ENCODE results near the gene SMG6. TPM values are rescaled to one million over a fixed set of nuclear protein-coding genes. Genes with fewer than 3 reads are reported as not detected.

SMG6 gene
- total and polyA plus RNA-seq, 2 donors (not counting 3 experiments of a cell fraction or from before 2014, with no cell fraction given) = 40.1 to 42.2 TPM

DNA sequence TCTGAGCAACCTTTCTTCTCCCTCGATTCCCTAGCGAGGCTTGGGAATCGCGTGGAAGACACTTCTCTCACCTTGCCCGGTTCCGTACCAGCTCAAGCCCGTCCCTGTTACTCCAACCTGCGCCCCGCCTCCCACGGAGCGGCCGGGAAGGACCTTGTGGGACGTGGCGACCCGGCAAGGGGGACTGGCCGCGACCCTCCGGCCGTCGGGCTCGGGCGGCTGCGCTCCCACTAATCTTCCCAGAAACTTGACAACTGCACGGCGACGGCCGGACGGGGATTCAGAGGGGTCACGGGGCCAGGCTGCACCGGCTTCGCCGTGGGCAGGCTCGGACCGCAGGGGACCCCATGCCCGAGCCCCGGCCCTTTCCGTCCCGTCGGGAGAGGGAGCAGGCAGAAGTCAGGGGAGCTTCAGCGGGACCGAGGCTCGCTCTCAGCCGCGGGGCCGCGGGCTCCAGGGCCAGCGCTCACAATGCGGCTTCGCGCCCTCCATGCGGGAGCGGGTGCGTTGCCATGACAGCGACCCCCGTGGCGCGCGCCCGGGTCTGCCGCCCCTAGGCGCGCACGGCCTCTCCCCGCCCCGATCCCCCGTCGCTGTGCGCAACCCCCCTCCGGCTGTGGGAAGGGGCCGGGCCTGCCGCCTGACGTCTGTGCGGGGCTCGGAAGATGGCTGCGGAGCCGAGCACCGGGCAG, 33.4 kb upstream of the SMG6 start, which contains the start of gene SGSM2:
TSS of gene SGSM2 (plus strand) at position 650 of the 692 bp plus-strand sequence. CDS start 188 bp downstream, outside the sequence.
- Histone ChIP-seq H3K27me3 (ENCODE audit: control insufficient read depth in 2 of 2, insufficient read depth in 2 of 2, low read length in 2 of 2) (no peaks in the 10 kb centered on the region), H3K9me3 (replicated peaks; ENCODE audit: control insufficient read depth, insufficient read depth, low read length) (no peaks in the 10 kb centered on the region), H4K20me1 (replicated peaks; ENCODE audit: control insufficient read depth, extremely low read depth, insufficient read depth, low read length) (no peaks in the 10 kb centered on the region), H3K36me3 (ENCODE audit: control insufficient read depth in 2 of 2, extremely low read depth in 1 of 2, insufficient read depth in 2 of 2, low read length in 2 of 2) (peaks cover 9 to 11% of the 10 kb centered on the region in 2 experiments), H3K4me2 (ENCODE audit: insufficient read depth, low read length) (peak within 1 kb of the TSS; percentile 76), H3K79me2 (ENCODE audit: control insufficient read depth, insufficient read depth, low read length) (peaks cover 31% of the 10 kb centered on the region), H3K9me1 (replicated peaks; ENCODE audit: control insufficient read depth, extremely low read depth, insufficient read depth, low read length) (no peaks in the 10 kb centered on the region), H3K4me3 (replicated peaks in 1 of 3; ENCODE audit: insufficient read depth in 1 of 3, low read depth in 1 of 3, low read length in 3 of 3) (peak within 1 kb of the TSS; percentile 36 to 85 (median 72)), H3K27ac (ENCODE audit: insufficient read depth, low read depth, low read length) (peak within 1 kb of the TSS; percentile 29), H2AFZ (ENCODE audit: low read depth, low read length) (peak within 1 kb of the TSS; percentile 83), H3K4me1 (ENCODE audit: control insufficient read depth, extremely low read depth, insufficient read depth, low read length) (peaks cover 16% of the 10 kb centered on the region), H3K9ac (replicated peaks; ENCODE audit: extremely low read depth, insufficient read depth, low read length) (peak within 1 kb of the TSS; percentile 67)
- CTCF ChIA-PET = interaction anchor here (0.7 to 5.4 kb wide), 10 partner anchors 16 to 428 kb away, joined by 3 to 42 read pairs (median 4); partner anchors contain the start of gene HIC1
- intact Hi-C loops (cut with micrococcal nuclease) = loop anchor here (1.0 to 10.0 kb wide), 5 partner anchors 22 to 622 kb away; partner anchors contain the start of genes MNT, SMG6, SRR and TLCD2
- BruUV-seq (replicated peaks) = no TSS peak
- dilution Hi-C loops (cut with MboI; ENCODE audit: extremely low pct_ligation_motif_present, low sequenced_read_pairs) = no loop called here
- FAIRE-seq (peak; percentile 52), DNase-seq (ENCODE audit: low read depth, low spot score) (peak; percentile 57)
- POLR2A ChIA-PET = interaction anchor here (0.9 to 1.5 kb wide), 3 partner anchors 8 to 65 kb away, joined by 3 to 5 read pairs (median 4); no protein-coding TSS in a partner anchor
- TF ChIP-seq, protein P1, sequence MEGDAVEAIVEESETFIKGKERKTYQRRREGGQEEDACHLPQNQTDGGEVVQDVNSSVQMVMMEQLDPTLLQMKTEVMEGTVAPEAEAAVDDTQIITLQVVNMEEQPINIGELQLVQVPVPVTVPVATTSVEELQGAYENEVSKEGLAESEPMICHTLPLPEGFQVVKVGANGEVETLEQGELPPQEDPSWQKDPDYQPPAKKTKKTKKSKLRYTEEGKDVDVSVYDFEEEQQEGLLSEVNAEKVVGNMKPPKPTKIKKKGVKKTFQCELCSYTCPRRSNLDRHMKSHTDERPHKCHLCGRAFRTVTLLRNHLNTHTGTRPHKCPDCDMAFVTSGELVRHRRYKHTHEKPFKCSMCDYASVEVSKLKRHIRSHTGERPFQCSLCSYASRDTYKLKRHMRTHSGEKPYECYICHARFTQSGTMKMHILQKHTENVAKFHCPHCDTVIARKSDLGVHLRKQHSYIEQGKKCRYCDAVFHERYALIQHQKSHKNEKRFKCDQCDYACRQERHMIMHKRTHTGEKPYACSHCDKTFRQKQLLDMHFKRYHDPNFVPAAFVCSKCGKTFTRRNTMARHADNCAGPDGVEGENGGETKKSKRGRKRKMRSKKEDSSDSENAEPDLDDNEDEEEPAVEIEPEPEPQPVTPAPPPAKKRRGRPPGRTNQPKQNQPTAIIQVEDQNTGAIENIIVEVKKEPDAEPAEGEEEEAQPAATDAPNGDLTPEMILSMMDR (IDR thresholded peaks at IDR 0.05; ENCODE audit: extremely low read depth in 1 of 2, insufficient read depth in 1 of 2, low read depth in 1 of 2, low read length in 2 of 2) = no peak
- TF ChIP-seq JUN (IDR thresholded peaks at IDR 0.05; ENCODE audit: borderline replicate concordance, insufficient read depth, insufficient read length, low read depth) (no peak), MYC (IDR thresholded peaks at IDR 0.05; ENCODE audit: low read depth, low read length) (no peak), POLR2AphosphoS5 (IDR thresholded peaks at IDR 0.05; ENCODE audit: insufficient read depth, low read depth, low read length) (no peak), POLR2A (IDR thresholded peaks at IDR 0.05; ENCODE audit: low read depth, low read length) (no peak), FOS (IDR thresholded peaks at IDR 0.05; ENCODE audit: borderline replicate concordance, insufficient read depth, low read length) (no peak), EZH2 (IDR thresholded peaks at IDR 0.05; ENCODE audit: borderline replicate concordance, low read depth, low read length, severe bottlenecking) (no peak), GATA2 (IDR thresholded peaks at IDR 0.05; ENCODE audit: insufficient read depth, insufficient read length, low read depth, low read length) (no peak)
- TF ChIP-seq, protein P2, sequence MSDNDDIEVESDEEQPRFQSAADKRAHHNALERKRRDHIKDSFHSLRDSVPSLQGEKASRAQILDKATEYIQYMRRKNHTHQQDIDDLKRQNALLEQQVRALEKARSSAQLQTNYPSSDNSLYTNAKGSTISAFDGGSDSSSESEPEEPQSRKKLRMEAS (IDR thresholded peaks at IDR 0.05; ENCODE audit: insufficient read depth, insufficient read length) = no peak
